AG04450 (cell line): Measurements from ENCODE around the gene ENO4. TPM values are rescaled to one million over a fixed set of nuclear protein-coding genes. Genes with fewer than 3 reads are reported as not detected.

Experiments used
- CTCF ChIA-PET: fragments of 300-600, 350-600 bp; formaldehyde crosslinking; extraction: SDS; loops from one replicate; lab custom pipeline; 2022; ENCODE audit warnings: antibody characterized with exemption, inconsistent platforms; lab: Charles Lee
- POLR2A ChIA-PET: fragments of 350-600 bp; formaldehyde crosslinking; extraction: SDS; loops from one replicate; lab custom pipeline; 2021; ENCODE audit warnings: antibody characterized with exemption, inconsistent platforms; lab: Yijun Ruan, JAX
- DNase-seq: peaks from one replicate; pipeline ENCODE4 v3.0.0-alpha.2; 2011; ENCODE audit warnings: low read depth, low spot score
- H3K27ac ChIP-seq: one replicate; pipeline ENCODE4 v1.5.1; 2012; ENCODE audit warnings: low read depth, low read length, control low read depth
- H3K27me3 ChIP-seq: one replicate; pipeline ENCODE4 v1.6.0; 2012; ENCODE audit warnings: low read length; ENCODE audit not compliant: control insufficient read depth, insufficient read depth
- H3K4me3 ChIP-seq: 2 replicates; pipeline ENCODE4 v1.5.1; 2011; ENCODE audit warnings: mild to moderate bottlenecking, low read depth, low read length, control low read depth
- H3K9me3 ChIP-seq: 2 replicates; pipeline ENCODE4 v1.5.1; 2012; ENCODE audit warnings: low read length; ENCODE audit not compliant: control insufficient read depth, insufficient read depth
- CTCF ChIP-seq: IDR thresholded peaks from 2 replicates; pipeline ENCODE4 v1.5.1; 2011; ENCODE audit warnings: low read depth, low read length, control low read depth, inconsistent platforms
- polyA plus RNA-seq: library from polyadenylated mRNA; depleted of rRNA; stranded (reverse); fragments of >200 nt; gene quantifications from 2 replicates; pipeline ENCODE4 v1.2.3, GENCODE V29; 2011

ENO4 gene
- polyA plus RNA-seq, 1 experiment, result 0.11 TPM

GRCh38 chr10:116912162-116912561 is 62.9 kb downstream of the ENO4 start:
- TF ChIP-seq CTCF, result no peak
- ChIA-PET CTCF (no interaction called here), POLR2A (no interaction called here)
- H3K4me3 ChIP-seq, result no peak overlapping the region
- H3K27me3 ChIP-seq, result no peaks in the 10 kb centered on the region
- no peak for DNase-seq
- H3K9me3 ChIP-seq, result no peaks in the 10 kb centered on the region
- no peak overlapping the region for H3K27ac ChIP-seq

- H3K4me3 ChIP-seq, result no peak overlapping the region
- TF ChIP-seq CTCF, result no peak
- ChIA-PET CTCF (no interaction called here), POLR2A (interaction anchor here (0.6 kb wide), 1 partner anchor 59 kb away, joined by 4 read pairs; no protein-coding TSS in a partner anchor)
- H3K27ac ChIP-seq, result no peak overlapping the region
- no peaks in the 10 kb centered on the region for H3K27me3 ChIP-seq
- DNase-seq, result no peak
- no peaks in the 10 kb centered on the region for H3K9me3 ChIP-seq
Observed at GRCh38 chr10:116913695-116914094, 64.4 kb downstream of the ENO4 start.

GRCh38 chr10:116915340-116915739 is 66.0 kb downstream of the ENO4 start:
- CTCF ChIA-PET, result no interaction called here
- TF ChIP-seq CTCF, result no peak
- no peak for DNase-seq
- POLR2A ChIA-PET, result no interaction called here
- no peaks in the 10 kb centered on the region for H3K9me3 ChIP-seq
- no peaks in the 10 kb centered on the region for H3K27me3 ChIP-seq
- H3K27ac ChIP-seq, result no peak overlapping the region
- H3K4me3 ChIP-seq, result no peak overlapping the region

- no peak overlapping the region for H3K4me3 ChIP-seq
- TF ChIP-seq CTCF, result no peak
- ChIA-PET POLR2A (no interaction called here), CTCF (no interaction called here)
- no peak overlapping the region for H3K27ac ChIP-seq
- H3K9me3 ChIP-seq, result no peaks in the 10 kb centered on the region
- no peak for DNase-seq
- H3K27me3 ChIP-seq, result no peaks in the 10 kb centered on the region
Observed at GRCh38 chr10:116917481-116917880, 68.2 kb downstream of the ENO4 start.

GRCh38 chr10:116918583-116918982 is 69.3 kb downstream of the ENO4 start:
- Histone ChIP-seq H3K4me3 (no peak overlapping the region), H3K27ac (no peak overlapping the region), H3K9me3 (no peaks in the 10 kb centered on the region), H3K27me3 (no peaks in the 10 kb centered on the region)
- ChIA-PET POLR2A (no interaction called here), CTCF (no interaction called here)
- no peak for TF ChIP-seq CTCF
- DNase-seq, result no peak
